NT2/D1 (cell line): Measurements from ENCODE around the gene TMCO5A.

Experiments
- SUZ12 ChIP-seq: IDR thresholded peaks from 2 replicates; pipeline ENCODE4 v1.6.1; 2011; ENCODE audit not compliant: insufficient read length, insufficient read depth; ENCODE audit errors: extremely low read depth
- ZNF274 ChIP-seq: IDR thresholded peaks from 2 replicates; pipeline ENCODE4 v1.6.1; 2011; ENCODE audit warnings: mild to moderate bottlenecking, low read depth, low read length

DNA sequence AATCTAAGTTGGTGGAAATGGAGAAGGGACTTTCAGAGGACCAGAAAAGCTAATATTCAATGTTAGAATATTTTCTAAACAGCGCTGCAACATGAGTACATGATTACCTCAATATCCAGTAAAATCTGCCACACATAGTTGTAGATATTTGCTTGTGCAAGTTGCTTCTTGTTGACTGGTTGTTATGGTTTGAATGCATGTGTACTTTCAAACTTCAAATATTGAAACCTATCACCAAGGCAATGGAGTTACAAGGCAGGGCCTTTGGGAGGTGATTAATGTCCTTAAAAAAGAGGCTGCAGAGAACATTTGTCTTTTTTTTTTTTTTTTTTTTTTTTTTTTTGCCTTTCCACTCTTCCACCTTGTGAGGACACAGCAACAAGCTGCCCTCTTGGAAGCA lies 49.9 kb downstream of the TMCO5A start:
- TF ChIP-seq SUZ12 (no peak), ZNF274 (no peak)
